ENCODE measurements around the gene CPEB1.

The CPEB1 gene

DNA sequence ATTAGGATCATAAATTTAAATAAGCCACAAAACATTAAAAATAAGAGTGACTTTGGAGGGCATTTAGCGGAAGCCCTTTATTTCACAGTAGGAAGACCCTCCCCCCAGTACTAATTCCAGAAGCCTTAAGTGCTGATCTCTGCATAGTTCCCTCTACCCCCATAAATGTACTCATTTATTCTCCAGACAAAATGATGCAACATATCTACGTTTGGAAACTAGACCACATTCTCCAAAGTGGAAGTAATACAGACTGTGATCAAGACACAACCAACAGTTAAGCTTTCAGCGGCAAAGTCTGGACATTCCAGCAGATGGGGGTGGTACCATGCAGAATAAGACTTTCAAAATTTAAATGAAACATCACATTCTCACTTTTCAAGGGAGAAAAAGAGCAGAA is 62.1 kb downstream of the CPEB1 start:
- TF ChIP-seq, protein P1, sequence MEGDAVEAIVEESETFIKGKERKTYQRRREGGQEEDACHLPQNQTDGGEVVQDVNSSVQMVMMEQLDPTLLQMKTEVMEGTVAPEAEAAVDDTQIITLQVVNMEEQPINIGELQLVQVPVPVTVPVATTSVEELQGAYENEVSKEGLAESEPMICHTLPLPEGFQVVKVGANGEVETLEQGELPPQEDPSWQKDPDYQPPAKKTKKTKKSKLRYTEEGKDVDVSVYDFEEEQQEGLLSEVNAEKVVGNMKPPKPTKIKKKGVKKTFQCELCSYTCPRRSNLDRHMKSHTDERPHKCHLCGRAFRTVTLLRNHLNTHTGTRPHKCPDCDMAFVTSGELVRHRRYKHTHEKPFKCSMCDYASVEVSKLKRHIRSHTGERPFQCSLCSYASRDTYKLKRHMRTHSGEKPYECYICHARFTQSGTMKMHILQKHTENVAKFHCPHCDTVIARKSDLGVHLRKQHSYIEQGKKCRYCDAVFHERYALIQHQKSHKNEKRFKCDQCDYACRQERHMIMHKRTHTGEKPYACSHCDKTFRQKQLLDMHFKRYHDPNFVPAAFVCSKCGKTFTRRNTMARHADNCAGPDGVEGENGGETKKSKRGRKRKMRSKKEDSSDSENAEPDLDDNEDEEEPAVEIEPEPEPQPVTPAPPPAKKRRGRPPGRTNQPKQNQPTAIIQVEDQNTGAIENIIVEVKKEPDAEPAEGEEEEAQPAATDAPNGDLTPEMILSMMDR (IDR thresholded peaks at IDR 0.05; ENCODE audit: insufficient read depth, low read length), result no peak
- no peak for TF ChIP-seq GABPA (IDR thresholded peaks at IDR 0.05; ENCODE audit: low read depth)
- no peak for TF ChIP-seq POLR2AphosphoS5 (IDR thresholded peaks at IDR 0.05; ENCODE audit: low read depth)
- TF ChIP-seq SPI1 (IDR thresholded peaks at IDR 0.05; ENCODE audit: borderline replicate concordance, low read depth), result no peak
- TF ChIP-seq, protein P2, sequence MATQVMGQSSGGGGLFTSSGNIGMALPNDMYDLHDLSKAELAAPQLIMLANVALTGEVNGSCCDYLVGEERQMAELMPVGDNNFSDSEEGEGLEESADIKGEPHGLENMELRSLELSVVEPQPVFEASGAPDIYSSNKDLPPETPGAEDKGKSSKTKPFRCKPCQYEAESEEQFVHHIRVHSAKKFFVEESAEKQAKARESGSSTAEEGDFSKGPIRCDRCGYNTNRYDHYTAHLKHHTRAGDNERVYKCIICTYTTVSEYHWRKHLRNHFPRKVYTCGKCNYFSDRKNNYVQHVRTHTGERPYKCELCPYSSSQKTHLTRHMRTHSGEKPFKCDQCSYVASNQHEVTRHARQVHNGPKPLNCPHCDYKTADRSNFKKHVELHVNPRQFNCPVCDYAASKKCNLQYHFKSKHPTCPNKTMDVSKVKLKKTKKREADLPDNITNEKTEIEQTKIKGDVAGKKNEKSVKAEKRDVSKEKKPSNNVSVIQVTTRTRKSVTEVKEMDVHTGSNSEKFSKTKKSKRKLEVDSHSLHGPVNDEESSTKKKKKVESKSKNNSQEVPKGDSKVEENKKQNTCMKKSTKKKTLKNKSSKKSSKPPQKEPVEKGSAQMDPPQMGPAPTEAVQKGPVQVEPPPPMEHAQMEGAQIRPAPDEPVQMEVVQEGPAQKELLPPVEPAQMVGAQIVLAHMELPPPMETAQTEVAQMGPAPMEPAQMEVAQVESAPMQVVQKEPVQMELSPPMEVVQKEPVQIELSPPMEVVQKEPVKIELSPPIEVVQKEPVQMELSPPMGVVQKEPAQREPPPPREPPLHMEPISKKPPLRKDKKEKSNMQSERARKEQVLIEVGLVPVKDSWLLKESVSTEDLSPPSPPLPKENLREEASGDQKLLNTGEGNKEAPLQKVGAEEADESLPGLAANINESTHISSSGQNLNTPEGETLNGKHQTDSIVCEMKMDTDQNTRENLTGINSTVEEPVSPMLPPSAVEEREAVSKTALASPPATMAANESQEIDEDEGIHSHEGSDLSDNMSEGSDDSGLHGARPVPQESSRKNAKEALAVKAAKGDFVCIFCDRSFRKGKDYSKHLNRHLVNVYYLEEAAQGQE (IDR thresholded peaks at IDR 0.05; ENCODE audit: insufficient replicate concordance, low read depth), result no peak
- Histone ChIP-seq H3K4me3 (replicated peaks; ENCODE audit: insufficient read depth, low read length) (no peak overlapping the region), H3K27ac (replicated peaks) (no peak overlapping the region), H3K27me3 (ENCODE audit: insufficient read depth, poor library complexity, severe bottlenecking) (peaks cover 8% of the 10 kb centered on the region)
- DNase-seq (ENCODE audit: low read depth in 1 of 2, low spot score in 1 of 2), result peak in 1 of 2 experiments; percentile 15

DNA sequence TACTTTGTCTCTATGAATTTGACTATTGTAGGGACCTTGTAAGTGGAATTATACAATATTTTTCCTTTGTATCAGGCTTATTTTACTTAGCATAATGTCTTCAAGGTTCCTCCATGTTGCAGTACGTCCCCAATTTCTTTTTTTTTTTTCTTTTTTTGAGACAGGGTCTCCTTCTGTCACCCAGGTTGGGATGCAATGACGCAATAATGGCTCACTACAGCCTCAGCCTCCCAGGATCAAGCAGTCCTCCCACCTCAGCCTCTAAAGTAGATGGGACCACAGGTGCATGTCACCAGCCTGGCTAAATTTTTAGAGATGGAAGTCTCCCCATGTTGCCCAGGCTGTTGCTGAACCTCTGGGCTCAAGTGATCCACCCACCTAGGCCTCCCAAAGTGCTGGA is 66.5 kb downstream of the CPEB1 start:
- H3K27ac ChIP-seq (replicated peaks), result no peak overlapping the region
- no peak for DNase-seq (ENCODE audit: low read depth in 1 of 2, low spot score in 1 of 2)
- H3K27me3 ChIP-seq (ENCODE audit: insufficient read depth, poor library complexity, severe bottlenecking), result peaks cover 6% of the 10 kb centered on the region
- no peak overlapping the region for H3K4me3 ChIP-seq (replicated peaks; ENCODE audit: insufficient read depth, low read length)
- no peak for TF ChIP-seq GABPA (IDR thresholded peaks at IDR 0.05; ENCODE audit: low read depth)
- TF ChIP-seq, protein P1 (IDR thresholded peaks at IDR 0.05; ENCODE audit: insufficient read depth, low read length), result no peak
- TF ChIP-seq SPI1 (IDR thresholded peaks at IDR 0.05; ENCODE audit: borderline replicate concordance, low read depth), result no peak
- TF ChIP-seq POLR2AphosphoS5 (IDR thresholded peaks at IDR 0.05; ENCODE audit: low read depth), result no peak
- TF ChIP-seq, protein P2 (IDR thresholded peaks at IDR 0.05; ENCODE audit: insufficient replicate concordance, low read depth), result no peak

DNA sequence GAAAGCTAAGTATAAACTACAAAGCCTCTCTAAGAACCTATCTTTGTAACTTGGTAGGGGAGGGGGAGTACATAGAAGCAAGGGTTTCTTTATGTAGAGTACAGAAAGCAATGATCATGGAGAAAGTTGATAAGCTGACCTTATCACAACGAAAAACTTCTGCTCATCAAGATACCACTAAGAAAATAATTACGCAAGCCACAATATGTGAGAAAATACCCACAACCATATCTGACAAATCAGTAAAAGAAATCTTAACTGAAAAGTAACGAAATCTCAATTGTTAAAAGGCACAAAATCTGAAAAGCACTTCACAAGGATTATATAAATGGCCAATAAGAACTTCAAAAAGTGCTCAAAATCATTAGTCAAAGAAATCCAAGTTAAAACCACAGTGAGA is 71.8 kb downstream of the CPEB1 start:
- no peak for DNase-seq (ENCODE audit: low read depth in 1 of 2, low spot score in 1 of 2)
- H3K4me3 ChIP-seq (replicated peaks; ENCODE audit: insufficient read depth, low read length), result no peak overlapping the region
- no peak for TF ChIP-seq SPI1 (IDR thresholded peaks at IDR 0.05; ENCODE audit: borderline replicate concordance, low read depth)
- TF ChIP-seq, protein P1 (IDR thresholded peaks at IDR 0.05; ENCODE audit: insufficient read depth, low read length), result no peak
- TF ChIP-seq POLR2AphosphoS5 (IDR thresholded peaks at IDR 0.05; ENCODE audit: low read depth), result no peak
- TF ChIP-seq GABPA (IDR thresholded peaks at IDR 0.05; ENCODE audit: low read depth), result no peak
- TF ChIP-seq, protein P2 (IDR thresholded peaks at IDR 0.05; ENCODE audit: insufficient replicate concordance, low read depth), result no peak
- peaks cover 30% of the 10 kb centered on the region for H3K27me3 ChIP-seq (ENCODE audit: insufficient read depth, poor library complexity, severe bottlenecking)
- no peak overlapping the region for H3K27ac ChIP-seq (replicated peaks)

Measured in HL-60 (cell line).